IMR-90 (cell line): ENCODE results near the gene TBCK.

Source experiments
- BHLHE40 ChIP-seq: fragments of 150-350 bp; IDR thresholded peaks from 2 replicates; pipeline ENCODE4 v1.6.1; 2016; ENCODE audit warnings: mild to moderate bottlenecking, low read depth, low read length
- CEBPB ChIP-seq: IDR thresholded peaks from 2 replicates; pipeline ENCODE4 v1.6.1; 2012; ENCODE audit warnings: low read depth, low read length, improper control_type of control experiment
- CTCF ChIP-seq: conservative IDR thresholded peaks from 2 replicates; pipeline ENCODE4 v1.5.1; 2012; ENCODE audit warnings: mild to moderate bottlenecking, low read depth, low read length, improper control_type of control experiment
- ELK1 ChIP-seq: fragments of 150-350 bp; IDR thresholded peaks from 2 replicates; pipeline ENCODE4 v1.6.1; 2016; ENCODE audit warnings: low read depth, mild to moderate bottlenecking, low read length, moderate library complexity, borderline replicate concordance
- FOS ChIP-seq: fragments of 150-350 bp; IDR thresholded peaks from 2 replicates; pipeline ENCODE4 v1.6.1; 2016; ENCODE audit warnings: low read depth, low read length
- MAFK ChIP-seq: IDR thresholded peaks from 2 replicates; pipeline ENCODE4 v1.6.1; 2012; ENCODE audit warnings: low read depth, low read length, improper control_type of control experiment
- MAZ ChIP-seq: IDR thresholded peaks from 2 replicates; pipeline ENCODE4 v1.6.1; 2012; ENCODE audit warnings: low read depth, mild to moderate bottlenecking, low read length, improper control_type of control experiment, moderate library complexity, borderline replicate concordance
- POLR2A ChIP-seq: IDR thresholded peaks from 2 replicates; pipeline ENCODE4 v1.6.1; 2012; ENCODE audit warnings: mild to moderate bottlenecking, low read depth, low read length
- SMC3 ChIP-seq: fragments of 150-350 bp; IDR thresholded peaks from 2 replicates; pipeline ENCODE4 v1.6.1; 2016; ENCODE audit warnings: low read depth, mild to moderate bottlenecking, antibody characterized with exemption, low read length, moderate library complexity

GRCh38 chr4:106314960-106315359 lies 1.0 kb downstream of the TBCK start:
- no peak for TF ChIP-seq CTCF
- no peak for TF ChIP-seq CEBPB
- TF ChIP-seq POLR2A, result no peak
- TF ChIP-seq ELK1, result no peak
- TF ChIP-seq MAZ, result no peak
- no peak for TF ChIP-seq SMC3
- no peak for TF ChIP-seq FOS
- no peak for TF ChIP-seq BHLHE40
- TF ChIP-seq MAFK, result no peak
